Epithelial cell of esophagus (primary cell): Measurements from ENCODE around the gene PGAM2.

Source experiments
- DNase-seq: peaks from one replicate; pipeline ENCODE4 v3.0.0; 2010; ENCODE audit warnings: low read depth
- H3K4me3 ChIP-seq: 2 replicates; pipeline ENCODE4 v1.5.1; 2011; ENCODE audit warnings: mild to moderate bottlenecking, low read length, control low read depth
- CTCF ChIP-seq: IDR thresholded peaks from 2 replicates; pipeline ENCODE4 v1.5.1; 2011; ENCODE audit warnings: low read depth, mild to moderate bottlenecking, low read length, control low read depth, inconsistent platforms; ENCODE audit not compliant: insufficient read depth; ENCODE audit errors: missing control alignments

Gene PGAM2

GRCh38 chr7:44101966-44102845, 36.8 kb upstream of the PGAM2 start:
- no peak for TF ChIP-seq CTCF
- H3K4me3 ChIP-seq = no peak overlapping the region
- DNase-seq = peak; percentile 90

- no peak for DNase-seq
- TF ChIP-seq CTCF = no peak
- no peak overlapping the region for H3K4me3 ChIP-seq
These were observed 36.1 kb upstream of the PGAM2 start for GRCh38 chr7:44101303-44101965.

GRCh38 chr7:44100458-44101302, 35.3 kb upstream of the PGAM2 start:
- no peak for DNase-seq
- no peak for TF ChIP-seq CTCF
- no peak overlapping the region for H3K4me3 ChIP-seq

- DNase-seq = no peak
- no peak for TF ChIP-seq CTCF
These were observed 34.3 kb upstream of the PGAM2 start for GRCh38 chr7:44099669-44100068.

GRCh38 chr7:44098092-44099068, 33.0 kb upstream of the PGAM2 start:
- DNase-seq = no peak
- no peak for TF ChIP-seq CTCF
- no peak overlapping the region for H3K4me3 ChIP-seq

More at GRCh38 chr7:44099669-44100068, 34.3 kb upstream of the PGAM2 start:
- H3K4me3 ChIP-seq = no peak overlapping the region
